Urinary bladder (tissue), 4 donors: ENCODE measurements around the gene PLSCR3. TPM values are rescaled to one million over a fixed set of nuclear protein-coding genes. Genes with fewer than 3 reads are reported as not detected.
A peak's percentile ranks its signal among the peaks of the same experiment; 100 is the strongest.

Experiments
- DNase-seq: peaks from one replicate; pipeline ENCODE4 v3.0.0-alpha.2; 2015; ENCODE audit errors: extremely low spot score
- H3K27ac ChIP-seq: one replicate; pipeline ENCODE4 v1.5.1; 2013; ENCODE audit warnings: low read depth, mild to moderate bottlenecking, moderate library complexity
- H3K36me3 ChIP-seq: one replicate; pipeline ENCODE4 v1.6.1; 2013; ENCODE audit warnings: mild to moderate bottlenecking, moderate library complexity; ENCODE audit not compliant: insufficient read depth
- H3K4me1 ChIP-seq: one replicate; pipeline ENCODE4 v1.6.1; 2013; ENCODE audit warnings: mild to moderate bottlenecking, moderate library complexity; ENCODE audit not compliant: insufficient read depth
- H3K4me3 ChIP-seq: one replicate; pipeline ENCODE4 v1.5.1; 2013; ENCODE audit warnings: low read depth, low read length
- WGBS: extraction: QIAGEN DNeasy Blood & Tissue Kit; methylation state at CpG from one replicate; pipeline ENCODE4 v1.1.7; 2013; 5-methylcytosine and 5-hydroxymethylcytosine counted together
- polyA plus RNA-seq: library from polyadenylated mRNA; stranded (reverse); fragments of 200-250 nt; gene quantifications from one replicate; pipeline ENCODE4 v1.2.3, GENCODE V29; 2013
- total RNA-seq: library from RNA; depleted of rRNA; stranded (reverse); fragments of >200 nt; gene quantifications from one replicate; pipeline ENCODE4 v1.2.3, GENCODE V29; 2014
- donor health status: healthy with polysubstance abuse.
- donor health status: healthy.

The PLSCR3 gene
- total and polyA plus RNA-seq, 2 donors = 14.4 to 56.3 TPM

- Histone ChIP-seq H3K36me3 (no peaks in the 10 kb centered on the region), H3K4me3 (no peak overlapping the region), H3K27ac (no peak overlapping the region), H3K4me1 (no peaks in the 10 kb centered on the region)
- WGBS = 49% methylated on average over 12 of the region's 12 CpGs
- no peak for DNase-seq
Measured at GRCh38 chr17:7406235-7406825, 12.0 kb upstream of the PLSCR3 start.

GRCh38 chr17:7405350-7406234 lies 11.3 kb upstream of the PLSCR3 start:
- H3K4me1 ChIP-seq = no peaks in the 10 kb centered on the region
- H3K36me3 ChIP-seq = no peaks in the 10 kb centered on the region
- H3K4me3 ChIP-seq = peak overlapping the region; percentile 47
- peak overlapping the region; percentile 3 for H3K27ac ChIP-seq
- WGBS = 6% methylated on average over 38 of the region's 38 CpGs
- no peak for DNase-seq

- Histone ChIP-seq H3K36me3 (no peaks in the 10 kb centered on the region), H3K4me3 (peak overlapping the region; percentile 47), H3K4me1 (no peaks in the 10 kb centered on the region), H3K27ac (peak overlapping the region; percentile 14)
- DNase-seq = no peak
- WGBS = under 1% methylated on average over 65 of the region's 65 CpGs
Measured at GRCh38 chr17:7404737-7405349, 10.5 kb upstream of the PLSCR3 start.

- Histone ChIP-seq H3K36me3 (no peaks in the 10 kb centered on the region), H3K4me1 (no peaks in the 10 kb centered on the region), H3K4me3 (peak within 1 kb of the TSS; percentile 56), H3K27ac (peak within 1 kb of the TSS; percentile 73)
- DNase-seq = peak; percentile 99
- under 1% methylated on average over 49 of the region's 49 CpGs for WGBS
Measured at GRCh38 chr17:7403977-7404736, 9.8 kb upstream of the PLSCR3 start, which contains the start of gene TMEM256. TMEM256 (minus strand) TSS chr17:7404097; CDS start chr17:7404084, 13 bp downstream.

GRCh38 chr17:7403727-7403976 lies 9.3 kb upstream of the PLSCR3 start:
- 0% methylated on average over 13 of the region's 13 CpGs for WGBS
- H3K36me3 ChIP-seq = no peaks in the 10 kb centered on the region
- H3K4me3 ChIP-seq = peak overlapping the region; percentile 56
- peak overlapping the region; percentile 73 for H3K27ac ChIP-seq
- no peaks in the 10 kb centered on the region for H3K4me1 ChIP-seq
- no peak for DNase-seq

GRCh38 chr17:7403043-7403726 lies 8.9 kb upstream of the PLSCR3 start:
- 9% methylated on average over 16 of the region's 16 CpGs for WGBS
- no peaks in the 10 kb centered on the region for H3K4me1 ChIP-seq
- peak overlapping the region; percentile 56 for H3K4me3 ChIP-seq
- DNase-seq = no peak
- H3K27ac ChIP-seq = peak overlapping the region; percentile 60
- H3K36me3 ChIP-seq = no peaks in the 10 kb centered on the region

GRCh38 chr17:7398612-7399011 lies 4.3 kb upstream of the PLSCR3 start:
- DNase-seq = no peak
- Histone ChIP-seq H3K36me3 (no peaks in the 10 kb centered on the region), H3K27ac (no peak overlapping the region), H3K4me3 (no peak overlapping the region), H3K4me1 (no peaks in the 10 kb centered on the region)
- WGBS = 95% methylated on average over 2 of the region's 2 CpGs

GRCh38 chr17:7396147-7396546 lies 1.8 kb upstream of the PLSCR3 start:
- no peak overlapping the region for H3K27ac ChIP-seq
- 86% methylated on average over 4 of the region's 4 CpGs for WGBS

GRCh38 chr17:7393613-7394451 lies 493 bp downstream of the PLSCR3 start:
- H3K27ac ChIP-seq = peak overlapping the region; percentile 93
- no peak for DNase-seq
- H3K4me3 ChIP-seq = peak overlapping the region; percentile 63
- 5% methylated on average over 48 of the region's 48 CpGs for WGBS
- no peaks in the 10 kb centered on the region for H3K4me1 ChIP-seq
- H3K36me3 ChIP-seq = no peaks in the 10 kb centered on the region

More at GRCh38 chr17:7396147-7396546, 1.8 kb upstream of the PLSCR3 start:
- DNase-seq = no peak
- no peak overlapping the region for H3K4me3 ChIP-seq
- no peaks in the 10 kb centered on the region for H3K4me1 ChIP-seq
- H3K36me3 ChIP-seq = no peaks in the 10 kb centered on the region

GRCh38 chr17:7392696-7393612 lies 1.4 kb downstream of the PLSCR3 start:
- 68% methylated on average over 42 of the region's 42 CpGs for WGBS
- no peaks in the 10 kb centered on the region for H3K4me1 ChIP-seq
- H3K36me3 ChIP-seq = no peaks in the 10 kb centered on the region
- H3K4me3 ChIP-seq = peak overlapping the region; percentile 63
- H3K27ac ChIP-seq = no peak overlapping the region
- DNase-seq = no peak

GRCh38 chr17:7391307-7391706 lies 3.0 kb downstream of the PLSCR3 start:
- H3K36me3 ChIP-seq = no peaks in the 10 kb centered on the region
- WGBS = 71% methylated on average over 2 of the region's 2 CpGs
- H3K27ac ChIP-seq = no peak overlapping the region

More at GRCh38 chr17:7391307-7391706, 3.0 kb downstream of the PLSCR3 start:
- no peak for DNase-seq
- Histone ChIP-seq H3K4me3 (no peak overlapping the region), H3K4me1 (no peaks in the 10 kb centered on the region)
